UCSD-AML1 (cell line): ENCODE measurements around the gene TIMM10.

Experiments
- DNase-seq: peaks from one replicate; lab custom pipeline; 2025; ENCODE audit not compliant: unreplicated experiment; lab: John Stamatoyannopoulos, UW

Gene TIMM10, protein sequence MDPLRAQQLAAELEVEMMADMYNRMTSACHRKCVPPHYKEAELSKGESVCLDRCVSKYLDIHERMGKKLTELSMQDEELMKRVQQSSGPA

DNA sequence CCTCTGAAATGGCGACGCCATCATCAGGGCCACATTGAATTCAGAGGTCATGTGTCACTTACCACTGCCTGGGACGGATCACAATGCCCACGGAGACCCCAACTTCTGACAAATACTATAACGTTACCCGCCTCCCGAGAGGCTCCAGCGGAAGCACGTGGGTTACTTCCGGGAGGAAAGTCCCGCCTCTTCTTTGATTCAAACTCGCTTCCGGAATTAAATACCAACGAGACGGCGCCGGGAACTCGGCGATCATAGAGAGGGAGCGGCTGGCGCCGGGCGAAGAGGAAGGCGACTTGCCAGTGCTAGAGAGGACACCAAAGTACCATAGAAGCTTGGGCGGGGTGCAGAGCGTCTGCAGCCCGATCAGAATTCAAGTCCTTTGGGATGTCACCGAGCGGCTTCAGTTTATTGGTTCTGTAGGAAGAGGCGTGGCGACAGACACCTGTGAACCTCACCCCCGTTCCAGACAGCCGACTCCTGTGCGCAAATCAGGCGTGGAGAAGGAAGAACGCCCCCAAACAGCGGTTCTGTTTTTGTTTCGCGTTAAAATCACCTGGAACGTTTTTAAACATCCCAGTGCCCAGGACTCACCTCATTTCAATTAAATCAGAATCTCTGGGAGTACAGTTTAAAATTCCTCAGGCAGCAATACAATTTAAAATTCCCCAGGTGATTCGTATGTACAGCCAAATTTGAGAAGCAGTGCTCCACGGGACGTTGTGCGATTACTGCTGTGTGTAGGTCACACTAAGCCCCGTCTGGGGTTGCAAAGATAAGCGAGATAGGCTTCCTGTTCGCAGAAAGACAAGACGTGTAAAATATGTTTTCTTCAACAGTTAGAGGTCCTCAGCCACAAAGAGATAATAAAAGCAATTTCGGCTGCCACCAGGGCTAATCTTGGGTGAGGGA is at the start of gene TIMM10:
TIMM10 (minus strand) TSS at position 159 of the 912 bp plus-strand sequence. CDS start 565 bp downstream, outside the sequence.
- peak; percentile 95 for DNase-seq

DNA sequence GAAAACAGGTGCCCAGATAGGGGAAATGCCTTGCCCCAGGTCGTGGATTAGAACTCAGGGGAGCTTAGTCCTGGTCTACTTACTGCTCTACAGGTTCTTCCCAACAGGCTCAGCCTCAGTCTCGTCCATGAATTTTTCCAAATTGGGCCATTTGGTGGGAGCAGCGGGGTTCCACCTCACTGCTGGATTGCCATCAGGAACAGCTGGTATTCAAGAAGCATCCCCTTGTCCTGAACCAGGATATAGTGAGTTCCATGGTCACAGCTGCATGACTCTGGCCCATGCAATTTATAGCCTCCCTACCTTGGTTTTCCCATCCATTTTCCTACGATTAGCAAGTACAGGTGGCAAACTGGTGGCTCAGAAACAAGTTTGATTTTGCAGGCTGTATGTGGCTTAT is 43.5 kb upstream of the TIMM10 start:
- no peak for DNase-seq

DNA sequence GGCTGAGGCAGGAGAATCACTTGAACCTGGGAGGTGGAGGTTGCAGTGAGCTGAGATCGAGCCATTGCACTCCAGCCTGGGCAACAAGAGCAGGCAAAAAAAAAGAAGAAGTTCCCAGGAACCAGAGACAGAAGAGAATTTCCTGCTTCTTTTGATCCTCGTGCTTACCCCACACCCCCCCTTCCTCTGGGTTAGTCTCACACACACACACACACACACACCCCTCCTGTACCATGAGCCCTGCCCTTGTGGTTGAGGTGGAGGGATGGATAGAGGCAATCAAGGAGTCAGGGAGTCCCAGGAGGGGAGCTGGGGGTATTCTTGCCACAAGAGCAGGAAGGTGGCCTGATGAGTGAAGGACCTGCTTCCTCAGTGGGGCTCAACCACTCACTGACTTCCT is 41.1 kb upstream of the TIMM10 start:
- DNase-seq = peak; percentile 68

DNA sequence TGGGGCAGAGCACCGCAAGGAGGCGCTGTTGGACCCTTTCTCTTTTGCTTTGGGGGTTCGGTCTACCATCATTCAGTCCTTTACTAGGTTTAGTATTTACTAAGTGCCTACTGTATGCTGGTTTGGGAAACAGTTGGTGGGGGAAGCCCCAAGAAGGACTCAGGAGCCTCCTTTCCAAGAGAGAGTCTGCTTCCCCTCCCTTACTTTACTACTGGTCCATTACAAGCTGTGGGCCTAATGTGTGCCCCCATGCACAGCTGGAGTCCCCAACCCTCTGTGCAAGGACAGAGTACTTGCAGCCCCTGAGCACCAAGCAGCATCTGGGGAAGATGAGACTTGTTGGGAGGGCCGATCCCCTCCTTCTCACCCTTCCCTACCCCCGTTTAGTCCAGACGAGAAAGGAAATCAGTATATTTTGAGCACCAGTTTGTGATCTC is 37.8 kb upstream of the TIMM10 start:
- peak; percentile 87 for DNase-seq

DNA sequence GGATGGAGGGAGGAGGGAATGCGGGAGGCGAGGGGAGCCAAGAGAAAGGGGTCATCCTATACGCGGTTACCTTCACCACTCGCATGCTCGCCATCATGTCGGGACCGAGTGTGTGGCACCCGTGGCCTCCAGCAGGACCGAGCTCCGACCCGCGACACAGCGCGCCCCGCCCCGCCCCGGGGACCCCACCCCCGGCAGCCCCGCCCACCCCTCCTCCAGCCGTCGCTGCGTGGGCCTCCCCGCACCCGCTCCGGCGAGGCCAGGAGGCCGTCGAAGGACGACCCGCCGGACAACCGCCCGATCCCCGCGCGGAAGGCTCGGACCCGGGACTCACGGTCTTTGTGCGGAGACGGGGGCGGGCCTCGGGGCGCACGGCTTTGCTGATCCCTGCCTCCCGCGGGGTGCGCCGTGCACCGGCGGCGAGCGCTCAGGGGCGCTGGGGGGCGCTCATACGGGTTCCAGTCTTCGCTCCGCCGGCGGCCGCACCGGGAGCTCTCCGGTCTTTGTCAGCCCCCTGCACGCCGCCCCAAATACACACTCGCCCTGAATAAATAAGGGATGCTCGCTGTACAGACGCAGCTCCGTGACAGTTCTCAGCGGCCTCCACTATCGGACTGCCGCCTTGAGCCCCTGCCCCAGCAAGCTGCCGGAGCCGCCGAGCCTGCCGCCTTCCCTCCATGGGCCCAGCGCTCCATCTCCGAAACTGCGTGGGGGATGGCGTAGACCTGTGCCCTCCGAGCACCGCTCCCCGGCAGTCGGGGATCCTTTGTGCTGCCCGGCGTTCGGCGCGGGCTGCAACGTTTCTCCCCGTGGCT is 37.2 kb upstream of the TIMM10 start, which contains the start of gene UBE2L6:
UBE2L6 (minus strand) TSS at position 158 of the 815 bp plus-strand sequence; CDS start at position 97, 61 bp downstream.
- peak; percentile 85 for DNase-seq

DNA sequence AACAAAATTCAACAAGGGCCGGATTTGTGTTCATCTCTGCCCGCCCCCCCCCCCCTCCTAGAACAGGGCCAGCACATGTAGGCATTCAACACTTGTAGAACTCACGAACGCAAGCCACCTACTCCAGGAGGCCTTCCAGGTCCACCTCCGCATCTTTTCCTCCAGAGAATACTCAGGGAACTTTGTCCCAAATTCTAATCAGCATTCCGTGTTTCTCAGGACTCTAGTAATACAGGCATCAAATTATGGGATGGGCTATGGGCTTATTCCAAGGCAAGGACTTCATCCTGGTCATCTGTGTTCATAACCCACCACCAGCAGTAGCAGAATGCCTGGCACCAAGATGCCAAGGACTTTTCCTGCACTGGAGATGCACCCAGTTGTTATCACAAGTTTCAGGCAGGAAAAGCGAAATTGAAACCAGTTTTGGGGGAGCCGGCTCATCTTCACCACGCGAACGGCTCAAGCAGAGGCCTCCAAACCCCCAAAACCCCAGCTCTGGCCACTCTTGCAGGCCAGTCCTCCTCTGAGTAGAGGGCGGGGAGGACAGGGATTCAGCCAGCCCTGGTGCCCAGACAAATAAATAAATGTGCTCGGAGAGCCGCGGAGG is 36.5 kb upstream of the TIMM10 start:
- DNase-seq = no peak

DNA sequence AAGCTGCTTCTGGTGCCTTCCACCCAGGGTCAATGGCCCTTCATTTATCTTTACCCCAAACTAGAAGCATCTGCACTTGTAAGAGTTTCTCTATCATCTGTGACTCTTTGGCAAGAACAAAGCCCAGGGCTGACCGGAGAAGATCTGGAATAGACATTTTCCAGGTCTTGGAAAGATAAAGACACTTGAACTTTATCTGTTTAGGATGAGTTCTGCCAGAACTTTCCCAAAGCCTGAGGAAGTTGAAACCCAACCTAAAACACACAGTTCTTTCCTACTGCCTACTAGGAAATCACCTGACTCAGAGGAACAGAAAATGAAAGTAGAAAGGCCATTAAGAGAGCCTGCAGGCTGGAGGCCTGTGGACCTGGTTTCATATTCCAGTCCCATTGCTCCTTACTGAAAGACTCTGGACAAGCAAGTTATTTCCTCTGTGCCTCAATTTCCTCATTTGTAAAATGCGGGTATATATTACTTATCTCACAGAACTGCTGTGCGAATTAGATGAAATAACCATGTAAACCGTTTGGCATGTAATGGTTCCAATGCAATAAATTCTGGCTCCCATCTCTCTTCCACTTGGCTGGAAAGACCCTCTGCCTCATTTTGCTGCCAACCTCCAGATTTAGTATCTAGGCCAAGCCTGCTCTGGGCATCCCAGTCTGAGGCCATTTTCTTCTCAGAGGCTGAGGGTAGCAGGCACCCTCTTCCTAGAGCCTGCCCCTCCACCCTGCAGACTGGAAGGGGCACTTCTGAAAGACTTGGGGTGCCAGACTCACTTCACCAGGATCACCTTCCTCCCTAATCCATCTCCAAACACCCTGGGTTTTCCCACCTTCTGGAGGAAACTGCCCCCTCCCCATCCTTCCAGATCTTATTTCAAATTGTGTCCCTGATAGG is 35.7 kb upstream of the TIMM10 start:
- peak; percentile 20 for DNase-seq

DNA sequence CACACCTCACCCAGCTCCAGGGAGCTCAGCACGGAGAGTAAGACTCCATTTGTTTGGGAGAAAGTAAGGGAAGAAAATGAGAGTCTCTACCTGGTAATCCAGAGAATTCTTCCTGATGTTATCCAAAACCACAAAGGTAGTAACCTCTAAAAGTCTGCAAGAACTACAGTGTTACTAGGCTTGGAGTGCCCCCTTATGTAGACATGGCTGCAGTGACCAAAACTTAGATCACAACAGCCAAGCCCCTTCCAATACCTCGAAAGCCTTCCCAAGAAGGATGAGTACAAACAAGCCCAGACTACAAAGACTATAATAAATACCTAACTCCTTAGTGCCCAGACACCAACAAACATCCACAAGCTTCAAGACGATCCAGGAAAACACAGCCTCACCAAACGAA is 32.0 kb upstream of the TIMM10 start:
- no peak for DNase-seq

DNA sequence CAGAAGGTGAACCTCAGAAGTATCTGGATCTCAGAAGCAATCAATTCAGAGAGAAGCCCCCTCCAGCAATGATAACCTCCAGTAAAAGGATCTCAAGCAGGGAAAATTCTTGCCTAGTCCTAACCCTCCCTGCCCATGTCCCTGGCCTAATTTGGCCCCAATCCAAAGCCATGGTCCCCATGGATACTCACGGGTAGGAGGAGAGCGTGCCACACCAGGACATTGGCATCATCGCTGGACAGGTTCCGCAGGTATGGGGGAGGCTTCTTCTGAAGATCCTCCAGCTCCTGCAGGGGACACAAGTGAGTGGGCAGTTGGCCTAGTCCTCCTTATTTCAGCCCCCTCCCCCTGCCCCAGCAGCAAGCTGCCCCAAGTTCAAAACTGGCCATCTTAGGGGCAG is 29.6 kb upstream of the TIMM10 start:
- DNase-seq = no peak

DNA sequence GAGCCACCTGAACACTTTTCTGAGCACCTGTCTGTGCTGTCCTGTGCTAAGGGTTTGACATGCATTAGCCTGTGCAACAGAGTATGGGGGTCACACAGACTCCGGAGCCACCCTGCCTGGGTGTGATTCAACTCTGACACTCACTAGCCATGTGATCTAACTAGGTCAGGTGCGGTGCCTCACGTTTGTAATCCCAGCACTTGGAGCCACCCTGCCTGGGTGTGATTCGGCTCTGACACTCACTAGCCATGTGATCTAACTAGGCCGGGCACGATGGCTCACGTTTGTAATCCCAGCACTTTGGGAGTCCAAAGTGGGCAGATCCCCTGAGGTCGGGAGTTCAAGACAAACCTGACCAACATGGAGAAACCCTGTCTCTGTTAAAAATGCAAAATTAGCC is 25.5 kb upstream of the TIMM10 start:
- DNase-seq = no peak

DNA sequence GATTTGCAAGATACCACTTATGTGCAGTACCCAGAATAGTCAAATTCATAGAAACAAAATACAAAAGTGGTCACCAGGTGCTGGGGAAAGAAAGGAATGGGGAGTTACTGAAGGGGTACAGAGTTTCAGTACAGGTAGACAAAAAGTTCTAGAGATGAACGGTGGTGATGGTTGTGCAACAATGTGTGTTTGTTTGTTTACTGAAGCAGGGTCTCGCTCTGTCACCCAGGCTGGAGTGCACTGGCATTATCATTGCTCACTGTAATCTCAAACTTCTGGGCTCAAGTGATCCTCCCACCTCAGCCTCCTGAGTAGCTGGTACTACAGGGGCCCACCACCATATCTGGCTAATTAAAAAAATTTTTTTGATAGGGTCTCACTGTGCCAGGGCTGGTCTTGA is 24.8 kb upstream of the TIMM10 start:
- no peak for DNase-seq

DNA sequence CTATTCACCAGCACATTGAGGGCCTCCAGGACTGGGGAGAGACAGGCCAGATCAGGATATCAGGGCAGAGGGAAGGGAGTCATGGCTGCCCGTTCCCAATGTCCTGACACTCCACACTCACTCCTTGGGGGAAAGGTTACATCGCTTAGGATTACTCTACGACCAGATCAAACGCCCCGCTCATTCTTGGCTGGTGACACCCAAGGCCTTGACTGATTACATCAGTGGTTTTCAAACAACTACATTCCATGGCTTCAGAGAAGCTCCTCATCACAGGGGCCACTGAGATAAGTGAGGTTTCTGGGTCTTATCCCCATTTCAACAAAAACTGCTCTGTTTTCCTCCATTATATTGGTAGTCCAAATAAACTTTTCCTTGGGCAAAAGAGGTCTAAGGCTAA is 21.9 kb upstream of the TIMM10 start:
- no peak for DNase-seq

DNA sequence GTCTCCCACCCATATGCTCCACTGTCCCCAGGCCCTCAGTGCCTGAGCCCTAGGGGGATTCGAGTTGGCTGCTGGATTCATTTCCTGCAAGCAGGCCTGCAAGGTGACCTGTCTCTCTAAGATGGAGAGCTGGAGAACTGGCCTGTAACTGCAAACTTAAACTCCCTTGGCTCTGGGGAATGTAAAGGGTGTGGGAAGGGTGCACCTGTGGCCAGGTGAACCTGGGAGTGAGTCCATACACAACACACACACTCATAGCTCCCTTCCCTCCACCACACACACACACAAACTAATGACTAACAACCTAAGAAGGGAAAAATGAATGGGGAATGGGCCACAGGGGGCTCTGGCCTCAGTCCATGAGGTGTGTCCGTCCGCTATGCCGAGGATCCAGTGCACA is 21.4 kb upstream of the TIMM10 start:
- no peak for DNase-seq

DNA sequence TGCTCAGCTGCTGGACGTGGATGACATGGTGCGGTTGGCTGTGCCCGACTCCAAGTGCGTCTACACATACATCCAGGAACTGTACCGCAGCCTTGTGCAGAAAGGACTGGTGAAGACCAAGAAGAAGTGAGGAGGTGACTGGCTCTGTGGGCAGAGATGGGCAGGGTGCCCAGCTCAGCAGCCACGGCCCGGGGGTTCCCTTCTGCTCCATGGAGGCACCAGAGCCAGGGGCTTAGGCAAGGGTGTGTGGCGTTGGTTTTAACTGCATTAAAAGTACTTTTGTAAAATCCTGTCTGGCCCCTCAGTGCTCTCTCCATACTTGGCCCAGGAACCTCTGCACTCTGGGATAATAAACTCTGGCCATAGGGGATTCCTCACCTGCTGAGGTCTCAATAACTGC is 19.4 kb upstream of the TIMM10 start:
- DNase-seq = no peak

DNA sequence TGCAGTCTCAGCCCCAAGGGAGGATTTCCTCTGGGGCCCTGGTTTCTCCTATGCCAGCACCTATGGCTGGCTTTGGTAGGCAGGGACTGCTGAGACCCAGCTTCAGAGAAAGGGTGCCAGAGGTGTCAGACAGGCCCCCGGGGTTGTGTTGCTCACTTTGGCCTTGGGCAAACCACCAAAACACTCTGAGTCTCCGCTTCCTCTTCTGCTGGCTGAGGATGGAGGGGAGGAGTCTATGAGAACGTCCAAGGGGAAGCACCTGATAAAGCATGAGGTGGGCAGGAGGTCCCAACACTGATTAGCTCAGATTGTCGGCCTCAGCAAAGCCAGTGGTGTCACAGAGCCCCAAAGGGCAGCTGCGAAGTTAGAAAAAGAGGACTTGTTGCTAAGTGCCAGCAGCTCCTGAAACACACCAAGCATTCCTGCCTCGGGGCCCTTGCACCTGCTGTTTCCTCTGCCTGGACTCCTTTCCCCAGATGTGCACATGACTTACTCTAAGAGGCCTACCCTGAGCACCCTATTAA is 17.4 kb upstream of the TIMM10 start:
- DNase-seq = no peak

DNA sequence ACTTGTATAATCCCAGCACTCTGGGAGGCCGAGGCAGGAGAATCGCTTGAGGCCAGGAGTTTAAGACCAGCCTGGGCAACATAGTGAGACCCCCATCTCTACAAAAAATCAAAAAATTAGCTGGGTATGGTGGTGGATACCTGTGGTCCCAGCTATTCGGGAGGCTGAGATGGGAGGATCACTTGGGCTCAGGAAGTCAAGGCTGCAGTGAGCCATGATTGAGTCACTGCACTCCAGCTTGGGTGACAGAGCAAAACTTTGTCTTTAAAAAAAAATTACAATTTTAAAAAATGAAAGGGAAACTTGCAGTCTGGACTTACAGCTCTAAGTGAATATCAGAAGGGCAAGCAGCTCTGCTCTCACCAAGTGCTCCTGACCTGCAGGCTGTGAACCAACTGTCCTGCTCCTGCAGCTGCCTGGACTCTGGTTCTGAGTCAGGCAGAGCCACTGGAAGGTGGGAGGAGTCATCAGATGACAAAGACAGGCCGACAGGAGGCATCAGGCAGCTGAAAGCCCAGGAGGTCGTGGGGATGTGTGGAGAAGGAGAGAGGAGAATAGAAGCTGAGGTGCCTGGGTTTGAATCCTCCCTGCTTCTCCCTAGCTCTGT is 16.4 kb upstream of the TIMM10 start:
- no peak for DNase-seq

DNA sequence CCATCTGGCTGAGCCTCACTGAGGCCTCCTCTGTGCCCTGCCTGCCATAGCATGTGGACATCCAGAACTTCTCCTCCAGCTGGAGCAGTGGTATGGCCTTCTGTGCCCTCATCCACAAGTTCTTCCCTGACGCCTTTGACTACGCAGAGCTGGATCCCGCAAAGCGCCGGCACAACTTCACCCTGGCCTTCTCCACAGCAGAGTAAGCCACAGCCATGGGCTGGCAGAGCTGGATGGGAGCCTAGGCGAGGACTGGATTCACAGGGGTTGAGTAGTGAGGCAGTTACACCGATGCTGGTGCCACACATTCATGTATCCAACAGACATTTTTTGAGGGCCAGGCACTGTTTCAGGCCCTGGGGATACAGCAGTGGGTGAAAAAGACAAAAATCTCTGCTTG is 15.9 kb upstream of the TIMM10 start:
- no peak for DNase-seq

DNA sequence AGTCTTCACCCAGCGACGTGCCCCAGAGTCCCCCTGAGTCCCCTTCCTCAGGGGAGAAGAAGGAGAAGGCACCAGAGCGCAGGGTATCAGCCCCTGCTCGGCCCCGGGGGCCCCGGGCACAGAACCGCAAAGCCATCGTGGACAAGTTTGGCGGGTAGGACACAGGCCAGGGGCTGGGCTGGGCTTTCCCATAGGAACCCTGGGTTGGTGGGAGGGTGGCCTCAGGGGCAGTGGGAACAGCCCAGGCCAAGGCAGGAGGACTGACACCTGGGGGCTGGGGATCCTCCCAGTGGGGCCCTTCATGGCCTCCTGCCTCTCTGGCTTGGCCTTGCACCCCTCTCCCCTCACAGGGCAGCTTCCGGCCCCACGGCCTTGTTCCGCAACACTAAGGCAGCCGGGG is 15.3 kb upstream of the TIMM10 start:
- no peak for DNase-seq

DNA sequence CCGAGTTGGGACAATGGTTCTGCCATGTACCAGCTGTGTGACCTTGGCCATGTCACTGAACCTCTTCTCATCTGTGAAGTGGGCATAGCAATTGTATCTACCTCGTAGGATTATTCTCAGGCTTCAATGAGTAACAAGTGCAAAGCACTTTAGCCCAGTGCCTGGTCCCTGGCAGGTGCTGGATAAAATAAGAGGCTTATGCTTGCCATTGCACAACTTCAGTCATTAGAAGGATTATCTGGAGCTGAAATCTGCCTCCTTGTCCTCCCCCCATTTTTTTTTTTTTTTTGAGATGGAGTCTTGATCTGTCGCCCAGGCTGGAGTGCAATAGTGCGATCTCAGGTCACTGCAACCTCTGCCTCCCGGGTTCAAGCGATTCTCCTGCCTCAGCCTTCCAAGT is 14.0 kb upstream of the TIMM10 start:
- DNase-seq = no peak

DNA sequence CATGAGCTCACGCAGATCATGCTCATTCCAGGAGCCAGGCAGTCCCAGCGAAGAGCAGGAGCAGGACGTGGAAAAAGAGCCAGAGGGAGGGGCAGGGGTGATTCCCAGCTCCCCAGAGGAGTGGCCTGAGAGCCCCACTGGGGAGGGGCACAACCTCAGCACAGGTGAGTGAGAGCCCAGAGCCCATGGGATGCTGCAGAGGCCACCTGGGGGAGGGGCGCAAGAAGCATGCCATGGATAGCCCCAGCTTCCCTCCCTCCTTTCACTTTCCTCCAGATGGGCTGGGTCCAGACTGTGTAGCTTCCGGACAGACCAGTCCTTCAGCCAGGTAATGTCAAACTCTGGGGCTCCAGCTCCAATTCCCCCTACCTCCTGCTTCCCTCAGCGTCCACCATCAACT is 13.0 kb upstream of the TIMM10 start:
- DNase-seq = no peak
